B cell (primary cell): ENCODE measurements around the gene MALRD1. TPM values are rescaled to one million over a fixed set of nuclear protein-coding genes. Genes with fewer than 3 reads are reported as not detected.

Experiments
- ATAC-seq: fragments of 200-7000 bp; cut with Tn5 transposase; one replicate; pipeline ENCODE4 v1.10.0; 2021; ENCODE audit warnings: low read depth, mild to moderate bottlenecking, moderate number of reproducible peaks, moderate library complexity
- CTCF ChIA-PET: fragments of 350-600 bp; sonication (Branson Sonifier 250); formaldehyde crosslinking; loops from one replicate; lab custom pipeline; 2021; ENCODE audit warnings: antibody characterized with exemption, inconsistent platforms; lab: Charles Lee
- POLR2A ChIA-PET: fragments of 350-600 bp; sonication (Branson Sonifier 250); formaldehyde crosslinking; loops from one replicate; lab custom pipeline; 2021; ENCODE audit warnings: antibody characterized with exemption; lab: Charles Lee
- DNase-seq: peaks from one replicate; pipeline ENCODE4 v3.0.0; 2013
- H2AFZ ChIP-seq: 2 replicates; pipeline ENCODE4 v1.6.1; 2012; ENCODE audit warnings: mild to moderate bottlenecking, low read depth, low read length; ENCODE audit not compliant: insufficient read depth, poor library complexity, severe bottlenecking
- H3K27ac ChIP-seq, 2 donors: 1 replicate in 1 of 2; 2 replicates in 1 of 2; pipeline ENCODE4 v1.5.1; 2012 to 2013; ENCODE audit warnings: low read length in 2 of 2, mild to moderate bottlenecking in 2 of 2, moderate library complexity in 1 of 2
- H3K27me3 ChIP-seq, 4 experiments: fragments of 200-600 bp in 1 of 4; sonication (generic) in 1 of 4; replicated peaks in 1 of 4; 1 replicate in 2 of 4; 2 replicates in 2 of 4; pipeline versions ENCODE4 v1.6.1 to v1.7.0; 2013 to 2016; ENCODE audit warnings: low read length in 3 of 4, mild to moderate bottlenecking in 2 of 4, mixed read lengths in 1 of 4, moderate library complexity in 1 of 4; ENCODE audit not compliant: insufficient read depth in 4 of 4, control insufficient read depth in 3 of 4; ENCODE audit errors: control extremely low read depth in 1 of 4
- H3K36me3 ChIP-seq, 2 experiments: replicated peaks in 1 of 2; 1 replicate in 1 of 2; 2 replicates in 1 of 2; pipeline versions ENCODE4 v1.6.1 to v1.7.1; 2013; ENCODE audit warnings: low read length in 1 of 2; ENCODE audit not compliant: insufficient read depth in 2 of 2, control insufficient read depth in 1 of 2; ENCODE audit errors: control extremely low read depth in 1 of 2, extremely low read depth in 1 of 2
- H3K4me1 ChIP-seq, 2 donors: fragments of 200-600 bp in 1 of 2; sonication (generic) in 1 of 2; 1 replicate in 1 of 2; 2 replicates in 1 of 2; pipeline versions ENCODE4 v1.5.1 to v1.6.1; 2013 to 2017; ENCODE audit warnings: low read length in 2 of 2; ENCODE audit not compliant: control insufficient read depth in 2 of 2, insufficient read depth in 2 of 2
- H3K4me2 ChIP-seq: replicated peaks from 2 replicates; pipeline ENCODE3; 2012; ENCODE audit warnings: mild to moderate bottlenecking, low read depth, low read length; ENCODE audit not compliant: poor library complexity, severe bottlenecking
- H3K4me3 ChIP-seq, 5 experiments: fragments of 200-600 bp in 1 of 5; sonication (generic) in 1 of 5; 1 replicate in 3 of 5; 2 replicates in 2 of 5; pipeline versions ENCODE4 v1.5.1 to v1.7.0; 2011 to 2016; ENCODE audit warnings: low read length in 4 of 5, mild to moderate bottlenecking in 4 of 5, low read depth in 2 of 5, control low read depth in 1 of 5, moderate library complexity in 1 of 5; ENCODE audit not compliant: insufficient read depth in 1 of 5; ENCODE audit errors: control extremely low read depth in 1 of 5, extremely low read depth in 1 of 5
- H3K79me2 ChIP-seq: fragments of 200-600 bp; sonication (generic); one replicate; pipeline ENCODE4 v1.6.0; 2016; ENCODE audit warnings: low read length; ENCODE audit not compliant: control insufficient read depth, insufficient read depth
- H3K9ac ChIP-seq: fragments of 200-600 bp; sonication (generic); 2 replicates; pipeline ENCODE4 v1.6.1; 2017; ENCODE audit warnings: mild to moderate bottlenecking, low read length, moderate library complexity
- H3K9me3 ChIP-seq, 3 donors: one replicate each; pipeline versions ENCODE4 v1.6.1 to v1.7.1; 2013; ENCODE audit warnings: low read length in 2 of 3; ENCODE audit not compliant: control insufficient read depth in 2 of 3, insufficient read depth in 1 of 3; ENCODE audit errors: control extremely low read depth in 1 of 3
- H4K20me1 ChIP-seq: 2 replicates; pipeline ENCODE4 v1.6.0; 2012; ENCODE audit warnings: mild to moderate bottlenecking, low read length; ENCODE audit not compliant: insufficient read depth, control insufficient read depth, poor library complexity, severe bottlenecking
- H3K27ac Mint-ChIP-seq: one replicate; pipeline ENCODE4 v1.8.0; 2021; ENCODE audit warnings: mixed read lengths
- H3K27me3 Mint-ChIP-seq: one replicate; pipeline ENCODE4 v1.8.0; 2021; ENCODE audit warnings: mixed read lengths
- H3K4me1 Mint-ChIP-seq: one replicate; pipeline ENCODE4 v1.8.0; 2021; ENCODE audit warnings: mixed read lengths
- H3K4me3 Mint-ChIP-seq: one replicate; pipeline ENCODE4 v1.8.0; 2021; ENCODE audit warnings: mixed read lengths
- H3K9me3 Mint-ChIP-seq: one replicate; pipeline ENCODE4 v1.8.0; 2022; ENCODE audit warnings: mixed read lengths; ENCODE audit not compliant: insufficient read depth
- EZH2 ChIP-seq: IDR thresholded peaks from 2 replicates; pipeline ENCODE4 v1.6.1; 2012; ENCODE audit warnings: borderline replicate concordance, low read depth, mild to moderate bottlenecking, moderate library complexity, low read length; ENCODE audit not compliant: insufficient read depth, poor library complexity, severe bottlenecking
- WGBS: methylation state at CpG from one replicate; pipeline ENCODE4 v1.1.5; 2013; ENCODE audit warnings: missing lambda C conversion rate; ENCODE audit not compliant: insufficient coverage; 5-methylcytosine and 5-hydroxymethylcytosine counted together
- intact Hi-C: fragments of 100-400 bp; cut with micrococcal nuclease; formaldehyde crosslinking; loops from one replicate; pipeline ENCODE4 v1.10.0; 2022
- polyA plus RNA-seq: library from polyadenylated mRNA; depleted of rRNA; stranded (reverse); fragments of >200 nt; gene quantifications from 2 replicates; pipeline ENCODE4 v1.2.3, GENCODE V29; 2012
- total RNA-seq, 2 donors: library from RNA; stranded (reverse); fragments of 120-200 nt in 1 of 2; gene quantifications; 1 replicate in 1 of 2; 2 replicates in 1 of 2; pipeline versions ENCODE4 v1.2.3 to v1.2.4, GENCODE V29; 2013 to 2022
- TF ChIP-seq, protein P1 (sequence below): fragments of 200-600 bp; IDR thresholded peaks from one replicate; pipeline ENCODE4 v1.8.0; 2022; ENCODE audit warnings: antibody characterized with exemption, mild to moderate bottlenecking

The MALRD1 gene
- total and polyA plus RNA-seq, 2 donors (not counting 1 experiment from before 2014, with no cell fraction given), result not detected

DNA sequence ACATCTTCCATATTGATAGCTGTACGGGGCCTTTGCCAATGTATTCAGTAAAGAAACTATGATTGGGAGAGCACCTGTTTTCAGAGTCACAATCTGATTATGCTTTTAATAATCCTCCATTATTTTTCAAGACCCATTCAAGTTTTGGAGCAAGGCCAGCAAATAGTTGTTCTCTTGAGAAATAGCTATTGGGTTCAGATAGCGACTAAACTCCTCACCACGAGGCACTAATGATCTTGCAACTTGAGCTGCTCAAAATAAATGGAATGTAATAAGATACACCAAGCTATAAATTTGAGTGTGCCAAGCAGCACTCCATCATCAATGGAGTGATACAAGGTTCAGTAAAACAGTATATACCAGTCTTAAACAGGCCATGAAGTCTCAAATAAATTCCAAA is 7.4 kb upstream of the MALRD1 start:
- Histone ChIP-seq H3K9me3 (no peaks in the 10 kb centered on the region), H3K36me3 (no peaks in the 10 kb centered on the region), H3K27ac (no peak overlapping the region), H3K4me2 (no peak overlapping the region), H3K9ac (no peak overlapping the region), H2AFZ (no peak overlapping the region), H3K4me3 (no peak overlapping the region), H3K79me2 (no peaks in the 10 kb centered on the region), H3K27me3 (no peaks in the 10 kb centered on the region), H4K20me1 (no peaks in the 10 kb centered on the region), H3K4me1 (no peaks in the 10 kb centered on the region)
- ChIA-PET CTCF (no interaction called here), POLR2A (no interaction called here)
- no peaks in the 10 kb centered on the region for H3K27me3 Mint-ChIP-seq
- WGBS, result no CpG with 5 or more reads among the region's 3 CpGs
- no peak overlapping the region for H3K4me3 Mint-ChIP-seq
- no peaks in the 10 kb centered on the region for H3K4me1 Mint-ChIP-seq
- peaks cover 2% of the 10 kb centered on the region for H3K9me3 Mint-ChIP-seq
- no peak for DNase-seq
- intact Hi-C loops, result no loop called here
- no peak overlapping the region for H3K27ac Mint-ChIP-seq
- TF ChIP-seq, protein P1, sequence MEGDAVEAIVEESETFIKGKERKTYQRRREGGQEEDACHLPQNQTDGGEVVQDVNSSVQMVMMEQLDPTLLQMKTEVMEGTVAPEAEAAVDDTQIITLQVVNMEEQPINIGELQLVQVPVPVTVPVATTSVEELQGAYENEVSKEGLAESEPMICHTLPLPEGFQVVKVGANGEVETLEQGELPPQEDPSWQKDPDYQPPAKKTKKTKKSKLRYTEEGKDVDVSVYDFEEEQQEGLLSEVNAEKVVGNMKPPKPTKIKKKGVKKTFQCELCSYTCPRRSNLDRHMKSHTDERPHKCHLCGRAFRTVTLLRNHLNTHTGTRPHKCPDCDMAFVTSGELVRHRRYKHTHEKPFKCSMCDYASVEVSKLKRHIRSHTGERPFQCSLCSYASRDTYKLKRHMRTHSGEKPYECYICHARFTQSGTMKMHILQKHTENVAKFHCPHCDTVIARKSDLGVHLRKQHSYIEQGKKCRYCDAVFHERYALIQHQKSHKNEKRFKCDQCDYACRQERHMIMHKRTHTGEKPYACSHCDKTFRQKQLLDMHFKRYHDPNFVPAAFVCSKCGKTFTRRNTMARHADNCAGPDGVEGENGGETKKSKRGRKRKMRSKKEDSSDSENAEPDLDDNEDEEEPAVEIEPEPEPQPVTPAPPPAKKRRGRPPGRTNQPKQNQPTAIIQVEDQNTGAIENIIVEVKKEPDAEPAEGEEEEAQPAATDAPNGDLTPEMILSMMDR, result no peak
- no peak for TF ChIP-seq EZH2
- ATAC-seq, result no peak

DNA sequence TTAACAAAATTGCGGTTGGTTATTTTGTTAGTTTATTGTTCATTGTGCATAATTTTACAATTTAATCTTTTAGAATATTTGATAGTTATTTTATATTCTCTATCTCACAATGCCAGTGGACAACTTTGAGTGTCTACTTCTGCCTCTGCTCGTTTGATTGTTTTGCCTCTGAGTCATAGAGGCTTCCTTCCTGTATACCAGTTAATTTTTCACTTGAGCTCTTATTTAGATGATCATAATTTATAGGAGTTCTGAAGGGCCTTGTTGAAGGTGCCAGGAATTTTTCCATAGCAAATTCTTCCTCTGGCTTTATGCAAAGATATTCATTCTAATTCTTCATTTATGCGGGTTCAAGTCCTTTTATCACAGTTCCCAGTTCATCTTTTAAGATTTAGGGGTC is 5.2 kb upstream of the MALRD1 start:
- Mint-ChIP-seq H3K27ac (no peak overlapping the region), H3K9me3 (no peaks in the 10 kb centered on the region), H3K4me3 (no peak overlapping the region), H3K27me3 (no peaks in the 10 kb centered on the region), H3K4me1 (no peaks in the 10 kb centered on the region)
- H2AFZ ChIP-seq, result no peak overlapping the region
- H3K79me2 ChIP-seq, result no peaks in the 10 kb centered on the region
- TF ChIP-seq, protein P1, result no peak
- no peak for TF ChIP-seq EZH2
- H3K27ac ChIP-seq, result no peak overlapping the region
- no peak for DNase-seq
- H3K4me3 ChIP-seq, result no peak overlapping the region
- H3K4me1 ChIP-seq, result no peaks in the 10 kb centered on the region
- WGBS, result no CpG with 5 or more reads among the region's 3 CpGs
- no peaks in the 10 kb centered on the region for H3K36me3 ChIP-seq
- intact Hi-C loops, result no loop called here
- no peaks in the 10 kb centered on the region for H4K20me1 ChIP-seq
- ATAC-seq, result no peak
- POLR2A ChIA-PET, result no interaction called here
- no peak overlapping the region for H3K9ac ChIP-seq
- no peaks in the 10 kb centered on the region for H3K9me3 ChIP-seq
- CTCF ChIA-PET, result no interaction called here
- H3K4me2 ChIP-seq, result no peak overlapping the region
- no peaks in the 10 kb centered on the region for H3K27me3 ChIP-seq
